IMR-90 (cell line): ENCODE data around the gene FBXO33. TPM values are rescaled to one million over a fixed set of nuclear protein-coding genes. Genes with fewer than 3 reads are reported as not detected.

Source experiments
- ATAC-seq: fragments of 200-7000 bp; cut with Tn5 transposase; 2 replicates; pipeline ENCODE4 v1.9.1; 2020; ENCODE audit warnings: low read depth, mild to moderate bottlenecking, moderate library complexity
- BruUV-seq: library from RNA; stranded (reverse); fragments of 400-500 nt; replicated peaks from 2 replicates; lab custom pipeline; 2021; lab: Mats Ljungman, UMichigan
- CTCF ChIA-PET: fragments of 300-600 bp; formaldehyde crosslinking; extraction: SDS; loops from one replicate; lab custom pipeline; 2021; ENCODE audit warnings: antibody characterized with exemption; lab: Yijun Ruan, JAX
- POLR2A ChIA-PET: fragments of 300-600 bp; sonication (Branson Sonifier 250); formaldehyde crosslinking; loops from one replicate; lab custom pipeline; 2022; ENCODE audit warnings: antibody characterized with exemption; ENCODE audit not compliant: unreplicated experiment; lab: Charles Lee
- DNase-seq: peaks from one replicate; pipeline ENCODE4 v3.0.0; 2013
- H2AFZ ChIP-seq: replicated peaks from 2 replicates; pipeline ENCODE3; 2013; ENCODE audit warnings: low read length, mild to moderate bottlenecking; ENCODE audit not compliant: poor library complexity
- H2AK5ac ChIP-seq: 2 replicates; pipeline ENCODE4 v1.6.1; 2013; ENCODE audit warnings: low read depth, low read length, inconsistent platforms
- H2AK9ac ChIP-seq: replicated peaks from 2 replicates; pipeline ENCODE3; 2013; ENCODE audit warnings: mild to moderate bottlenecking, low read depth, low read length, moderate library complexity; ENCODE audit not compliant: poor library complexity
- H2BK120ac ChIP-seq: 2 replicates; pipeline ENCODE4 v1.6.1; 2013; ENCODE audit warnings: low read depth, low read length, inconsistent platforms
- H2BK15ac ChIP-seq: 3 replicates; pipeline ENCODE4 v1.6.1; 2013; ENCODE audit warnings: low read depth, low read length, inconsistent platforms
- H2BK20ac ChIP-seq: 2 replicates; pipeline ENCODE4 v1.6.1; 2013; ENCODE audit warnings: low read depth, mild to moderate bottlenecking, inconsistent platforms, low read length, moderate library complexity
- H2BK5ac ChIP-seq: 2 replicates; pipeline ENCODE4 v1.6.1; 2013; ENCODE audit warnings: mild to moderate bottlenecking, low read depth, low read length, inconsistent platforms; ENCODE audit not compliant: poor library complexity, severe bottlenecking
- H3K14ac ChIP-seq: replicated peaks from 2 replicates; pipeline ENCODE4 v1.6.1; 2013; ENCODE audit warnings: low read depth, low read length, inconsistent platforms
- H3K18ac ChIP-seq: 2 replicates; pipeline ENCODE4 v1.6.1; 2013; ENCODE audit warnings: low read depth, low read length, control low read depth
- H3K23ac ChIP-seq: 2 replicates; pipeline ENCODE4 v1.6.1; 2013; ENCODE audit warnings: low read depth, low read length, inconsistent platforms
- H3K27ac ChIP-seq: 2 replicates; pipeline ENCODE4 v1.5.1; 2013; ENCODE audit warnings: mild to moderate bottlenecking, control low read depth, low read length; ENCODE audit not compliant: insufficient read depth
- H3K27me3 ChIP-seq: 2 replicates; pipeline ENCODE4 v1.6.1; 2013; ENCODE audit warnings: low read length; ENCODE audit not compliant: control insufficient read depth, insufficient read depth
- H3K36me3 ChIP-seq: 2 replicates; pipeline ENCODE4 v1.6.1; 2013; ENCODE audit warnings: low read length, mixed read lengths; ENCODE audit not compliant: control insufficient read depth, insufficient read depth
- H3K4ac ChIP-seq: 2 replicates; pipeline ENCODE4 v1.6.1; 2013; ENCODE audit warnings: low read depth, low read length, inconsistent platforms
- H3K4me1 ChIP-seq: 2 replicates; pipeline ENCODE4 v1.6.1; 2013; ENCODE audit warnings: low read length, mixed read lengths; ENCODE audit not compliant: control insufficient read depth, insufficient read depth
- H3K4me2 ChIP-seq: 2 replicates; pipeline ENCODE4 v1.6.1; 2013; ENCODE audit warnings: low read depth, mild to moderate bottlenecking, control low read depth, low read length, moderate library complexity
- H3K4me3 ChIP-seq: 2 replicates; pipeline ENCODE4 v1.5.1; 2013; ENCODE audit warnings: low read depth, mild to moderate bottlenecking, control low read depth, low read length, moderate library complexity; ENCODE audit not compliant: insufficient read depth
- H3K56ac ChIP-seq: 2 replicates; pipeline ENCODE4 v1.6.1; 2013; ENCODE audit warnings: low read length, inconsistent platforms; ENCODE audit not compliant: insufficient read depth; ENCODE audit errors: extremely low read depth
- H3K79me1 ChIP-seq, 2 experiments: 2 replicates each; pipeline ENCODE4 v1.6.1; 2013; ENCODE audit warnings: low read length in 2 of 2, inconsistent platforms in 1 of 2, low read depth in 1 of 2
- H3K9ac ChIP-seq: 2 replicates; pipeline ENCODE4 v1.6.1; 2013; ENCODE audit warnings: low read depth, low read length, control low read depth
- H3K9me1 ChIP-seq: 2 replicates; pipeline ENCODE4 v1.6.1; 2013; ENCODE audit warnings: low read length, inconsistent platforms; ENCODE audit not compliant: insufficient read depth
- H3K9me3 ChIP-seq: 2 replicates; pipeline ENCODE4 v1.6.1; 2013; ENCODE audit warnings: low read length; ENCODE audit not compliant: control insufficient read depth, insufficient read depth
- H4K20me1 ChIP-seq: 2 replicates; pipeline ENCODE4 v1.6.1; 2013; ENCODE audit warnings: low read length, inconsistent platforms; ENCODE audit not compliant: insufficient read depth
- H4K5ac ChIP-seq: 2 replicates; pipeline ENCODE4 v1.6.1; 2013; ENCODE audit warnings: mild to moderate bottlenecking, low read depth, low read length, control low read depth
- H4K8ac ChIP-seq, 2 experiments: 2 replicates each; pipeline ENCODE4 v1.6.1; 2013; ENCODE audit warnings: low read depth in 2 of 2, low read length in 2 of 2, control low read depth in 1 of 2, inconsistent platforms in 1 of 2
- H4K91ac ChIP-seq: 2 replicates; pipeline ENCODE4 v1.6.1; 2013; ENCODE audit warnings: low read depth, low read length, inconsistent platforms; ENCODE audit not compliant: insufficient read depth
- CHD1 ChIP-seq: IDR thresholded peaks from 2 replicates; pipeline ENCODE4 v1.6.1; 2012; ENCODE audit warnings: low read depth, low read length, improper control_type of control experiment
- MAFK ChIP-seq: IDR thresholded peaks from 2 replicates; pipeline ENCODE4 v1.6.1; 2012; ENCODE audit warnings: low read depth, low read length, improper control_type of control experiment
- MXI1 ChIP-seq: IDR thresholded peaks from 2 replicates; pipeline ENCODE4 v1.6.1; 2012; ENCODE audit warnings: low read depth, mild to moderate bottlenecking, low read length, moderate library complexity, borderline replicate concordance
- POLR2A ChIP-seq: IDR thresholded peaks from 2 replicates; pipeline ENCODE4 v1.6.1; 2012; ENCODE audit warnings: mild to moderate bottlenecking, low read depth, low read length
- WGBS, 2 experiments: methylation state at CpG; one replicate each; pipeline versions ENCODE4 v1.1.5 to v1.1.7; 2013; ENCODE audit warnings: missing lambda C conversion rate in 2 of 2; ENCODE audit not compliant: insufficient read length in 1 of 2; ENCODE audit errors: extremely low coverage in 2 of 2; 5-methylcytosine and 5-hydroxymethylcytosine counted together
- dilution Hi-C: fragments of 300-500 bp; cut with HindIII; formaldehyde crosslinking; loops from one replicate; pipeline ENCODE4 v1.14.3; 2018; ENCODE audit warnings: low sequenced_read_pairs; ENCODE audit not compliant: unreplicated experiment
- in situ Hi-C: fragments of 300-500 bp; cut with MboI; formaldehyde crosslinking; loops from 3 replicates; pipeline ENCODE4 v1.14.3; 2019; ENCODE audit warnings: low sequenced_read_pairs, inconsistent platforms, mixed read lengths
- intact Hi-C: fragments of 100-400 bp; cut with micrococcal nuclease; formaldehyde crosslinking; loops from 2 replicates; pipeline ENCODE4 v1.10.0; 2022
- polyA plus RNA-seq, 3 experiments: library from polyadenylated mRNA; depleted of rRNA; stranded (reverse); fragments of >200 nt; gene quantifications; 2 replicates each; pipeline ENCODE4 v1.2.3, GENCODE V29; 2012; ENCODE audit warnings: low replicate concordance in 1 of 3
- total RNA-seq: library from RNA; depleted of rRNA; stranded (reverse); fragments of >200 nt; gene quantifications from 2 replicates; pipeline ENCODE4 v1.2.3, GENCODE V29; 2012
- TF ChIP-seq, protein P1 (sequence below): fragments of 150-350 bp; IDR thresholded peaks from 2 replicates; pipeline ENCODE4 v1.6.1; 2017; ENCODE audit warnings: mild to moderate bottlenecking, antibody characterized with exemption, low read length, low read depth

The FBXO33 gene
- total and polyA plus RNA-seq, 2 of the 4 experiments (the other 2 are of a cell fraction) = 7.6 to 10.0 TPM

GRCh38 chr14:39431416-39432178 lies 636 bp downstream of the FBXO33 start:
- in situ Hi-C loops = no loop called here

More at GRCh38 chr14:39431416-39432178, 636 bp downstream of the FBXO33 start:
- H2AFZ ChIP-seq = peak overlapping the region; percentile 100
- peak overlapping the region; percentile 6; the same call in 1 of the 2 replicates for H3K23ac ChIP-seq
- CTCF ChIA-PET = no interaction called here
- H3K9me3 ChIP-seq = no peaks in the 10 kb centered on the region
- H4K91ac ChIP-seq = no peak overlapping the region
- peak overlapping the region; percentile 97 for H3K27ac ChIP-seq
- peaks cover 18% of the 10 kb centered on the region; the same call in 1 of the 2 replicates for H4K20me1 ChIP-seq
- intact Hi-C loops = loop anchor here (1.0 to 5.0 kb wide), 3 partner anchors 164 to 324 kb away; partner anchors contain the start of gene TRAPPC6B
- dilution Hi-C loops = no loop called here
- H3K4me3 ChIP-seq = peak overlapping the region; percentile 60
- peak overlapping the region; percentile 100; the same call in 1 of the 2 replicates for H2BK120ac ChIP-seq
- peak overlapping the region; percentile 76 for H3K4me2 ChIP-seq
- BruUV-seq = no TSS peak
- peak overlapping the region in 1 of 2 experiments; percentile 66; a peak in 1 of 4 replicates for H4K8ac ChIP-seq
- no peak overlapping the region for H2AK5ac ChIP-seq
- ATAC-seq (peak; percentile 8), DNase-seq (peak; percentile 33)
- H3K36me3 ChIP-seq = no peaks in the 10 kb centered on the region
- H2BK20ac ChIP-seq = no peak overlapping the region
- no peaks in the 10 kb centered on the region for H3K9me1 ChIP-seq
- WGBS, 2 experiments = 0% methylated on average over 19 of the region's 81 CpGs; no CpG with 5 or more reads in 1 of the 2 experiments
- no peaks in the 10 kb centered on the region for H3K27me3 ChIP-seq
- H3K56ac ChIP-seq = peak overlapping the region; percentile 100; the same call in 1 of the 2 replicates
- H3K4ac ChIP-seq = no peak overlapping the region; the same call in 1 of the 2 replicates
- peak; percentile 76; the same call in 1 of the 2 replicates for TF ChIP-seq POLR2A
- TF ChIP-seq, protein P1, sequence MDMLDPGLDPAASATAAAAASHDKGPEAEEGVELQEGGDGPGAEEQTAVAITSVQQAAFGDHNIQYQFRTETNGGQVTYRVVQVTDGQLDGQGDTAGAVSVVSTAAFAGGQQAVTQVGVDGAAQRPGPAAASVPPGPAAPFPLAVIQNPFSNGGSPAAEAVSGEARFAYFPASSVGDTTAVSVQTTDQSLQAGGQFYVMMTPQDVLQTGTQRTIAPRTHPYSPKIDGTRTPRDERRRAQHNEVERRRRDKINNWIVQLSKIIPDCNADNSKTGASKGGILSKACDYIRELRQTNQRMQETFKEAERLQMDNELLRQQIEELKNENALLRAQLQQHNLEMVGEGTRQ = no peak
- peak; percentile 45; the same call in 1 of the 2 replicates for TF ChIP-seq MXI1
- no peak for TF ChIP-seq CHD1
- no peak for TF ChIP-seq MAFK
- H3K79me1 ChIP-seq = peaks cover 10 to 30% of the 10 kb centered on the region in 2 experiments
- H2BK5ac ChIP-seq = peak overlapping the region; percentile 18
- no peak overlapping the region for H3K14ac ChIP-seq
- H3K18ac ChIP-seq = no peak overlapping the region
- no peak overlapping the region for H4K5ac ChIP-seq
- peak overlapping the region; percentile 99 for H3K9ac ChIP-seq
- H3K4me1 ChIP-seq = 0 out of 2 replicates have a peak, but pooled peaks cover 2% of the 10 kb centered on the region
- peak overlapping the region; percentile 93 for H2AK9ac ChIP-seq
- POLR2A ChIA-PET = interaction anchor here (1.0 kb wide), 1 partner anchor 270 kb away, joined by 3 read pairs; no protein-coding TSS in a partner anchor
- H2BK15ac ChIP-seq = peak overlapping the region; percentile 100; the same call in 2 of the 3 replicates
